Duodenal mucosa (tissue), 2 donors: ENCODE measurements around the gene HSDL2.
"Not testable (repeated sequence)": the region's sequence is repeated elsewhere in the genome, so short reads cannot be mapped to it uniquely, and the experiment has no call there.

Experiments used
- H3K27ac ChIP-seq: one replicate; pipeline ENCODE4 v1.7.0; 2013; ENCODE audit warnings: low read depth, low read length
- H3K27me3 ChIP-seq, 2 donors: one replicate each; pipeline ENCODE4 v1.7.0; 2013; ENCODE audit warnings: low read length in 2 of 2, control low read depth in 1 of 2; ENCODE audit not compliant: insufficient read depth in 2 of 2, control insufficient read depth in 1 of 2
- H3K36me3 ChIP-seq, 2 donors: one replicate each; pipeline ENCODE4 v1.7.0; 2013; ENCODE audit warnings: low read length in 2 of 2, control low read depth in 1 of 2; ENCODE audit not compliant: insufficient read depth in 2 of 2, control insufficient read depth in 1 of 2
- H3K4me1 ChIP-seq, 2 donors: one replicate each; pipeline ENCODE4 v1.7.0; 2013; ENCODE audit warnings: low read length in 2 of 2, control low read depth in 1 of 2; ENCODE audit not compliant: insufficient read depth in 2 of 2, control insufficient read depth in 1 of 2
- H3K4me3 ChIP-seq, 2 donors: one replicate each; pipeline ENCODE4 v1.7.0; 2013; ENCODE audit warnings: low read length in 2 of 2, low read depth in 1 of 2
- H3K9ac ChIP-seq, 2 donors: one replicate each; pipeline ENCODE4 v1.7.0; 2013; ENCODE audit warnings: low read length in 2 of 2, low read depth in 1 of 2
- H3K9me3 ChIP-seq, 2 donors: one replicate each; pipeline ENCODE4 v1.7.0; 2013; ENCODE audit warnings: low read length in 2 of 2, control low read depth in 1 of 2; ENCODE audit not compliant: control insufficient read depth in 1 of 2

The HSDL2 gene

GRCh38 chr9:112365257-112365656 lies 14.7 kb upstream of the HSDL2 start:
- not testable (repeated sequence) for H3K9me3 ChIP-seq, H3K27me3 ChIP-seq, H3K36me3 ChIP-seq, H3K9ac ChIP-seq, H3K4me1 ChIP-seq, H3K4me3 ChIP-seq, H3K27ac ChIP-seq

- no peaks in the 10 kb centered on the region for H3K27me3 ChIP-seq
- peaks cover 0 to 8% of the 10 kb centered on the region in 2 donors for H3K9me3 ChIP-seq
Observed at GRCh38 chr9:112366591-112366990, 13.3 kb upstream of the HSDL2 start.

GRCh38 chr9:112367465-112367864 lies 12.4 kb upstream of the HSDL2 start:
- Histone ChIP-seq H3K27ac (no peak overlapping the region), H3K9me3 (peaks cover 0 to 8% of the 10 kb centered on the region in 2 donors), H3K36me3 (peaks cover 0 to 4% of the 10 kb centered on the region in 2 donors), H3K9ac (no peak overlapping the region), H3K4me1 (no peaks in the 10 kb centered on the region), H3K4me3 (no peak overlapping the region), H3K27me3 (no peaks in the 10 kb centered on the region)

More at GRCh38 chr9:112366591-112366990, 13.3 kb upstream of the HSDL2 start:
- Histone ChIP-seq H3K4me3 (no peak overlapping the region), H3K9ac (no peak overlapping the region), H3K4me1 (peaks cover 0 to 3% of the 10 kb centered on the region in 2 donors), H3K27ac (no peak overlapping the region), H3K36me3 (peaks cover 0 to 4% of the 10 kb centered on the region in 2 donors)

GRCh38 chr9:112369817-112370216 lies 10.1 kb upstream of the HSDL2 start:
- Histone ChIP-seq H3K27ac (no peak overlapping the region), H3K9ac (no peak overlapping the region), H3K9me3 (peaks cover 0 to 8% of the 10 kb centered on the region in 2 donors), H3K36me3 (peaks cover 0 to 4% of the 10 kb centered on the region in 2 donors), H3K4me1 (no peaks in the 10 kb centered on the region), H3K27me3 (no peaks in the 10 kb centered on the region), H3K4me3 (no peak overlapping the region)

GRCh38 chr9:112371060-112371459 lies 8.8 kb upstream of the HSDL2 start:
- H3K4me1 ChIP-seq = no peaks in the 10 kb centered on the region
- H3K27me3 ChIP-seq = no peaks in the 10 kb centered on the region
- H3K36me3 ChIP-seq = peaks cover 0 to 4% of the 10 kb centered on the region in 2 donors
- no peak overlapping the region for H3K9ac ChIP-seq
- no peak overlapping the region for H3K4me3 ChIP-seq
- no peak overlapping the region for H3K27ac ChIP-seq
- peaks cover 0 to 8% of the 10 kb centered on the region in 2 donors for H3K9me3 ChIP-seq

GRCh38 chr9:112373666-112374065 lies 6.2 kb upstream of the HSDL2 start:
- not testable (repeated sequence) for H3K9me3 ChIP-seq, H3K4me3 ChIP-seq, H3K36me3 ChIP-seq, H3K27me3 ChIP-seq, H3K27ac ChIP-seq, H3K9ac ChIP-seq
- H3K4me1 ChIP-seq = peaks cover 18 to 21% of the 10 kb centered on the region in 2 donors

- not testable (repeated sequence) for H3K9ac ChIP-seq, H3K27ac ChIP-seq, H3K4me3 ChIP-seq, H3K36me3 ChIP-seq, H3K27me3 ChIP-seq, H3K9me3 ChIP-seq
- H3K4me1 ChIP-seq = peaks cover 18 to 21% of the 10 kb centered on the region in 2 donors
Observed at GRCh38 chr9:112374232-112374631, 5.7 kb upstream of the HSDL2 start.

GRCh38 chr9:112375361-112375760 lies 4.5 kb upstream of the HSDL2 start:
- no peak overlapping the region for H3K9ac ChIP-seq
- no peak overlapping the region for H3K27ac ChIP-seq
- no peaks in the 10 kb centered on the region for H3K36me3 ChIP-seq
- H3K9me3 ChIP-seq = no peaks in the 10 kb centered on the region
- no peak overlapping the region for H3K4me3 ChIP-seq
- H3K4me1 ChIP-seq = peaks cover 18 to 21% of the 10 kb centered on the region in 2 donors
- H3K27me3 ChIP-seq = no peaks in the 10 kb centered on the region

GRCh38 chr9:112377087-112377486 lies 2.8 kb upstream of the HSDL2 start:
- Histone ChIP-seq H3K4me1 (peaks cover 18 to 36% of the 10 kb centered on the region in 2 donors), H3K4me3 (peak overlapping the region; percentile 79 to 90), H3K9me3 (no peaks in the 10 kb centered on the region), H3K36me3 (no peaks in the 10 kb centered on the region), H3K27ac (no peak overlapping the region), H3K9ac (no peak overlapping the region), H3K27me3 (no peaks in the 10 kb centered on the region)

- Histone ChIP-seq H3K36me3 (no peaks in the 10 kb centered on the region), H3K4me1 (peaks cover 18 to 40% of the 10 kb centered on the region in 2 donors), H3K27me3 (no peaks in the 10 kb centered on the region), H3K9ac (peak overlapping the region in 1 of 2 donors; percentile 100), H3K9me3 (no peaks in the 10 kb centered on the region), H3K27ac (no peak overlapping the region), H3K4me3 (peak overlapping the region; percentile 79 to 90)
Observed at GRCh38 chr9:112377684-112378327, 2.1 kb upstream of the HSDL2 start.
